Mesenchymal stem cell (in vitro differentiated cells and primary cell): ENCODE results near the gene PRKG1.

Source experiments
- DNase-seq: peaks from one replicate; pipeline ENCODE4 v3.0.0-alpha.2; 2013
- H2AFZ ChIP-seq: one replicate; pipeline ENCODE4 v1.6.1; 2013; ENCODE audit warnings: low read depth, mild to moderate bottlenecking, control low read depth, inconsistent platforms, low read length, moderate library complexity
- H2AK5ac ChIP-seq: 2 replicates; pipeline ENCODE4 v1.6.1; 2013; ENCODE audit warnings: low read length, moderate library complexity, mild to moderate bottlenecking, inconsistent platforms; ENCODE audit not compliant: severe bottlenecking
- H2BK120ac ChIP-seq: one replicate; pipeline ENCODE4 v1.6.1; 2013; ENCODE audit warnings: low read depth, mild to moderate bottlenecking, inconsistent platforms, low read length, moderate library complexity
- H2BK12ac ChIP-seq, 2 experiments: one replicate each; pipeline ENCODE4 v1.6.1; 2013; ENCODE audit warnings: inconsistent platforms in 2 of 2, low read length in 2 of 2, mild to moderate bottlenecking in 2 of 2, moderate library complexity in 2 of 2, control low read depth in 1 of 2
- H2BK15ac ChIP-seq: one replicate; pipeline ENCODE4 v1.6.1; 2013; ENCODE audit warnings: mild to moderate bottlenecking, low read depth, inconsistent platforms; ENCODE audit not compliant: poor library complexity, severe bottlenecking
- H2BK5ac ChIP-seq: 2 replicates; pipeline ENCODE4 v1.6.1; 2013; ENCODE audit warnings: low read depth, mild to moderate bottlenecking, low read length, control low read depth, inconsistent platforms; ENCODE audit not compliant: poor library complexity, severe bottlenecking
- H3K14ac ChIP-seq, 2 experiments: one replicate each; pipeline ENCODE4 v1.6.1; 2013; ENCODE audit warnings: inconsistent platforms in 2 of 2, low read length in 2 of 2, control low read depth in 1 of 2, mild to moderate bottlenecking in 1 of 2, moderate library complexity in 1 of 2
- H3K18ac ChIP-seq, 2 experiments: one replicate each; pipeline ENCODE4 v1.6.1; 2013; ENCODE audit warnings: inconsistent platforms in 2 of 2, low read length in 2 of 2, control low read depth in 1 of 2, low read depth in 1 of 2, mild to moderate bottlenecking in 1 of 2
- H3K23ac ChIP-seq, 2 experiments: one replicate each; pipeline ENCODE4 v1.6.1; 2013; ENCODE audit warnings: inconsistent platforms in 2 of 2, low read length in 2 of 2, mild to moderate bottlenecking in 2 of 2, moderate library complexity in 2 of 2, control low read depth in 1 of 2
- H3K27ac ChIP-seq: 2 replicates; pipeline ENCODE4 v1.5.1; 2013; ENCODE audit warnings: mild to moderate bottlenecking, moderate library complexity, low read length, control low read depth, inconsistent platforms; ENCODE audit not compliant: poor library complexity, severe bottlenecking
- H3K27me3 ChIP-seq, 2 experiments: 2 replicates each; pipeline versions ENCODE4 v1.6.1 to v1.7.0; 2013; ENCODE audit warnings: low read length in 2 of 2, mild to moderate bottlenecking in 2 of 2, moderate library complexity in 2 of 2, control low read depth in 1 of 2, inconsistent platforms in 1 of 2; ENCODE audit not compliant: control insufficient read depth in 1 of 2, insufficient read depth in 1 of 2
- H3K36me3 ChIP-seq, 2 experiments: 2 replicates each; pipeline versions ENCODE4 v1.6.1 to v1.7.0; 2013; ENCODE audit warnings: low read length in 2 of 2, control low read depth in 1 of 2, inconsistent platforms in 1 of 2, low read depth in 1 of 2, mild to moderate bottlenecking in 1 of 2; ENCODE audit not compliant: insufficient read depth in 2 of 2, control insufficient read depth in 1 of 2
- H3K4ac ChIP-seq, 2 experiments: one replicate each; pipeline ENCODE4 v1.6.1; 2013; ENCODE audit warnings: inconsistent platforms in 2 of 2, low read length in 2 of 2, mild to moderate bottlenecking in 2 of 2, moderate library complexity in 2 of 2, control low read depth in 1 of 2, low read depth in 1 of 2
- H3K4me1 ChIP-seq: 2 replicates; pipeline ENCODE4 v1.6.1; 2013; ENCODE audit warnings: low read depth, low read length, control low read depth; ENCODE audit not compliant: control insufficient read depth, insufficient read depth
- H3K4me2 ChIP-seq: 2 replicates; pipeline ENCODE4 v1.6.1; 2013; ENCODE audit warnings: low read length, mild to moderate bottlenecking, inconsistent platforms; ENCODE audit not compliant: poor library complexity, severe bottlenecking
- H3K4me3 ChIP-seq, 2 experiments: 2 replicates each; pipeline versions ENCODE4 v1.5.1 to v1.7.0; 2013; ENCODE audit warnings: low read length in 2 of 2, mild to moderate bottlenecking in 2 of 2, control low read depth in 1 of 2, low read depth in 1 of 2; ENCODE audit not compliant: insufficient read depth in 1 of 2
- H3K79me1 ChIP-seq: replicated peaks from 2 replicates; pipeline ENCODE4 v1.6.1; 2013; ENCODE audit warnings: mild to moderate bottlenecking, control low read depth, low read length, inconsistent platforms; ENCODE audit not compliant: poor library complexity, severe bottlenecking
- H3K9ac ChIP-seq: 2 replicates; pipeline ENCODE4 v1.7.0; 2013; ENCODE audit warnings: mild to moderate bottlenecking, low read length, moderate library complexity
- H3K9me3 ChIP-seq: 2 replicates; pipeline ENCODE4 v1.7.0; 2013; ENCODE audit warnings: mild to moderate bottlenecking, low read length; ENCODE audit not compliant: control insufficient read depth
- H4K8ac ChIP-seq: one replicate; pipeline ENCODE4 v1.6.1; 2013; ENCODE audit warnings: inconsistent platforms, mild to moderate bottlenecking, low read length, moderate library complexity
- H4K91ac ChIP-seq: one replicate; pipeline ENCODE4 v1.6.1; 2013; ENCODE audit warnings: mild to moderate bottlenecking, low read length, inconsistent platforms
- WGBS: methylation state at CpG from one replicate; pipeline ENCODE4 v1.1.7; 2013; ENCODE audit warnings: mixed read lengths; 5-methylcytosine and 5-hydroxymethylcytosine counted together

The PRKG1 gene

DNA sequence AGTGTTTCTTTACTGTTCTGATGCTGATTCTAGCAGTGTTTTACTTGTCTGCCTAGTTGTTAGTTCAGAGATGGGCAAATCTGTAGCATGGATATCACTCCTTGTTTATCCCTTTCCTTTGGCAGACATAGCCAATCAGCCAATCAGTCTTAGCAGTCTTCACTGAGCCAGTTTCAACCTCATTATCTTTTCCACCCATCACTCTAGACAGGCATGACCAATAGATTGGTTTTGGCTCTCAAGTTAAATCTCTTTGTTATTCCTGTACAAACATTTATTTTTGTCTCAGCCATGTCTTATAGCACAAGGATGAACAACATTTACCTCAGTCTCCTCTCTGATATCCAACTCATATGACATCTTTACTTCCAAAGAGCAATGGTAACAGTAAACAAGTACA lies 109.5 kb downstream of the PRKG1 start:
- no peak overlapping the region for H3K9ac ChIP-seq
- H3K4ac ChIP-seq: no peak overlapping the region
- no peak overlapping the region for H2BK5ac ChIP-seq
- H3K23ac ChIP-seq: no peak overlapping the region
- no peak for DNase-seq
- no peaks in the 10 kb centered on the region for H3K79me1 ChIP-seq
- no peaks in the 10 kb centered on the region for H3K4me1 ChIP-seq
- no peak overlapping the region for H3K18ac ChIP-seq
- no peak overlapping the region for H3K14ac ChIP-seq
- no peaks in the 10 kb centered on the region for H3K36me3 ChIP-seq
- H3K4me2 ChIP-seq: no peak overlapping the region
- no peak overlapping the region for H3K27ac ChIP-seq
- H3K4me3 ChIP-seq: no peak overlapping the region
- no peak overlapping the region for H2BK15ac ChIP-seq
- H2BK120ac ChIP-seq: no peak overlapping the region
- H2AFZ ChIP-seq: no peak overlapping the region
- H3K27me3 ChIP-seq: no peaks in the 10 kb centered on the region
- H3K9me3 ChIP-seq: no peaks in the 10 kb centered on the region
- no peak overlapping the region for H4K8ac ChIP-seq
- no peak overlapping the region for H2AK5ac ChIP-seq
- H2BK12ac ChIP-seq: no peak overlapping the region
- no peak overlapping the region for H4K91ac ChIP-seq

DNA sequence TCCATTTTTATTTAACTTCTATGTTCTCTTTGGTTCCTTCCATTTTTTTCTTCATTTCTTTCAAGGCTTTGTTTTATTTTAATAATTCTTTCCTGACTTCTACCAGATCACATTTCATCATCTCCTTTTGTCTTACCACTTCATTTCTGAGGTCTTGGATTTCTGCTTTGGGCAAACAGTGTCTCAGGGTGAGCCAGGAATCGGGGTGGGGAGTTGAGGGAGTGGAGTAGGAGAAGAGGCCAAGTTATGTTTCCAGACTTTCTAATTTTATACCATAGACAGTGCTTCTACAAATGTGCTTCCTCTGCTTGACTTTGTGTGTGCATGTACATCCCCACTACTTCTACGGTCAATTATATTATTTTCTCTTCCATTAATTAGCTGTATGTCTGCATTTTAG lies 112.1 kb downstream of the PRKG1 start:
- no peak overlapping the region for H3K4me3 ChIP-seq
- H3K4ac ChIP-seq: no peak overlapping the region
- no peak overlapping the region for H2BK5ac ChIP-seq
- no peak overlapping the region for H3K27ac ChIP-seq
- H2BK120ac ChIP-seq: no peak overlapping the region
- H3K14ac ChIP-seq: no peak overlapping the region
- 100% methylated on average over 1 of the region's 2 CpGs for WGBS
- no peak overlapping the region for H3K4me2 ChIP-seq
- no peak overlapping the region for H2BK12ac ChIP-seq
- no peaks in the 10 kb centered on the region for H3K79me1 ChIP-seq
- no peaks in the 10 kb centered on the region for H3K4me1 ChIP-seq
- no peak for DNase-seq
- H4K8ac ChIP-seq: no peak overlapping the region
- no peaks in the 10 kb centered on the region for H3K27me3 ChIP-seq
- H3K9me3 ChIP-seq: no peaks in the 10 kb centered on the region
- no peak overlapping the region for H4K91ac ChIP-seq
- no peak overlapping the region for H3K9ac ChIP-seq
- no peak overlapping the region for H2BK15ac ChIP-seq
- H3K36me3 ChIP-seq: no peaks in the 10 kb centered on the region
- H3K18ac ChIP-seq: no peak overlapping the region
- H3K23ac ChIP-seq: no peak overlapping the region
- H2AFZ ChIP-seq: no peak overlapping the region
- no peak overlapping the region for H2AK5ac ChIP-seq

DNA sequence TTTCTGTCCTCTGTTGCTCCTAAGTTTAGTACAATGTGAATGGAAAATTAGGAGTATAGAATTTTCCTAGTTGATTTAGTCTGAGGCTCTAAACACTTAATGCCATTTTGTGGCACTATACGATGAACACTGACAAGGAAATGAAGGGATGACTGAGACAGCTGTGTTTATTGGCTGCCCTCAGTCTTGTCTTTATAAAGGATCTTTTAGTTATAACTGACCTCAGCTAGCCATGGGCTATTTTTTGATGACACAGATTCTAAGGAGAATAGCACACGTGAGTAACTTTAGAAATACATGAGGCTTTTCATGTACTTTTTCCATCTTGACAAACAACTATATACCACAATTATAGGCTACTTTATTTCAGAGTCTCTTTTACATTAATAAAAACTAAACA lies 113.7 kb downstream of the PRKG1 start:
- H3K14ac ChIP-seq: no peak overlapping the region
- no peak overlapping the region for H2BK120ac ChIP-seq
- H3K27me3 ChIP-seq: no peaks in the 10 kb centered on the region
- H4K8ac ChIP-seq: no peak overlapping the region
- H3K23ac ChIP-seq: no peak overlapping the region
- H3K4me1 ChIP-seq: no peaks in the 10 kb centered on the region
- H3K27ac ChIP-seq: no peak overlapping the region
- H2AK5ac ChIP-seq: no peak overlapping the region
- no peak for DNase-seq
- no peak overlapping the region for H3K4ac ChIP-seq
- H3K9ac ChIP-seq: no peak overlapping the region
- WGBS: 91% methylated on average over 1 of the region's 2 CpGs
- H2BK5ac ChIP-seq: no peak overlapping the region
- no peak overlapping the region for H2BK12ac ChIP-seq
- no peak overlapping the region for H3K4me2 ChIP-seq
- no peak overlapping the region for H2BK15ac ChIP-seq
- H3K4me3 ChIP-seq: no peak overlapping the region
- no peaks in the 10 kb centered on the region for H3K79me1 ChIP-seq
- no peak overlapping the region for H4K91ac ChIP-seq
- H2AFZ ChIP-seq: no peak overlapping the region
- H3K9me3 ChIP-seq: no peaks in the 10 kb centered on the region
- no peaks in the 10 kb centered on the region for H3K36me3 ChIP-seq
- no peak overlapping the region for H3K18ac ChIP-seq

DNA sequence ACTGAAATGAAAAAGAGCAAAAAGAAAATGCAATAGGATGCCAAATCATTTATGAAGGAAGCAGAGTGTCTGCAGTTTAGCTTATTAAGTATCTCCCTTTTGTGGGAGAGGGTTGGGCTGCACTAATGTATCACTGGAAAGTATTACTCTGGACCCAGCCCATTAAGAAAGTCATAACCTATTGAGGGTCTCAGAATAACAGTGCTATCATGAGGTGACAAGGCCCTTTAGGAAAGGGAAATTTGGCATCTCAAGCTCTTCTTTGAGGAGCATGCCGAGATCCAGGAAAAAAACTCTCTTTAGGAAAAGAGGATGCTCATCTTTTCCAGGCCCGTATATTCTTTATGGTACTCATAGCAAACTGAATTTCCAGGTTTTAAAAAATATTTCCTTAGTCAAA lies 114.6 kb downstream of the PRKG1 start:
- Histone ChIP-seq H3K14ac (no peak overlapping the region), H3K18ac (no peak overlapping the region), H2BK5ac (no peak overlapping the region), H3K27me3 (no peaks in the 10 kb centered on the region), H3K23ac (no peak overlapping the region), H3K4ac (no peak overlapping the region), H2BK120ac (no peak overlapping the region), H3K9ac (no peak overlapping the region), H2BK15ac (no peak overlapping the region), H3K9me3 (no peaks in the 10 kb centered on the region), H3K79me1 (no peaks in the 10 kb centered on the region), H4K91ac (no peak overlapping the region), H3K4me3 (no peak overlapping the region), H3K4me2 (no peak overlapping the region), H2BK12ac (no peak overlapping the region), H2AK5ac (no peak overlapping the region), H3K36me3 (no peaks in the 10 kb centered on the region), H2AFZ (no peak overlapping the region), H3K4me1 (no peaks in the 10 kb centered on the region), H3K27ac (no peak overlapping the region), H4K8ac (no peak overlapping the region)
- WGBS: 100% methylated on average over 1 of the region's 2 CpGs
- DNase-seq: no peak
